A549 (cell line): ENCODE data around the gene MAP7D1. TPM values are rescaled to one million over a fixed set of nuclear protein-coding genes. Genes with fewer than 3 reads are reported as not detected.

ENCODE experiments used
- ATAC-seq, 2 experiments: fragments of 200-7000 bp in 1 of 2; fragments of >200 bp in 1 of 2; cut with Nextera tagmentation in 1 of 2; cut with Tn5 transposase in 1 of 2; 3 replicates each; pipeline versions ENCODE4 v1.8.0 to v1.9.1; 2018 to 2020; ENCODE audit warnings: mild to moderate bottlenecking in 1 of 2, moderate library complexity in 1 of 2
- CTCF ChIA-PET: fragments of 300-600 bp; sonication (Branson Sonifier 250); formaldehyde crosslinking; extraction: SDS; loops from one replicate; lab custom pipeline; 2021; ENCODE audit warnings: antibody characterized with exemption, inconsistent platforms; lab: Yijun Ruan, JAX
- POLR2A ChIA-PET: fragments of 350-600 bp; formaldehyde crosslinking; extraction: SDS; loops from one replicate; lab custom pipeline; 2021; ENCODE audit warnings: antibody characterized with exemption, inconsistent platforms; lab: Yijun Ruan, JAX
- DNase-seq, 2 experiments: peaks; one replicate each; pipeline versions ENCODE4 v3.0.0 to v3.0.0-alpha.2; 2011 to 2016; ENCODE audit warnings: low read depth in 1 of 2, low spot score in 1 of 2
- FAIRE-seq: peaks from 2 replicates; lab custom pipeline; 2011; peaks lifted over from hg19 to GRCh38; lab: Jason Lieb, UNC
- H3K27ac ChIP-seq, 2 experiments: fragments of >200 bp; sonication (Bioruptor Twin); formaldehyde crosslinking; 3 replicates each; pipeline ENCODE4 v1.5.1; 2016 to 2017
- H3K4me1 ChIP-seq: fragments of >200 bp; sonication (Bioruptor Twin); formaldehyde crosslinking; 3 replicates; pipeline ENCODE4 v1.6.1; 2016
- H3K4me2 ChIP-seq: fragments of >200 bp; sonication (Bioruptor Twin); formaldehyde crosslinking; 3 replicates; pipeline ENCODE4 v1.6.1; 2016
- H3K4me3 ChIP-seq: fragments of >200 bp; sonication (Bioruptor Twin); formaldehyde crosslinking; 3 replicates; pipeline ENCODE4 v1.5.1; 2016
- H3K9me3 ChIP-seq: fragments of >200 bp; sonication (Bioruptor Twin); formaldehyde crosslinking; 3 replicates; pipeline ENCODE4 v1.6.1; 2016
- BCL3 ChIP-seq: fragments of >200 bp; sonication (Bioruptor Twin); formaldehyde crosslinking; IDR thresholded peaks from 3 replicates; pipeline ENCODE4 v1.6.1; 2016
- CHD4 ChIP-seq: fragments of 200-600 bp; sonication (generic); IDR thresholded peaks from 2 replicates; pipeline ENCODE4 v1.6.1; 2016; ENCODE audit warnings: antibody characterized with exemption, mild to moderate bottlenecking, borderline replicate concordance
- EHMT2 ChIP-seq: fragments of 200-600 bp; sonication (generic); IDR thresholded peaks from 2 replicates; pipeline ENCODE4 v1.6.1; 2016; ENCODE audit warnings: antibody characterized with exemption, low read depth, mild to moderate bottlenecking, moderate library complexity
- ESRRA ChIP-seq: fragments of 150-350 bp; IDR thresholded peaks from 2 replicates; pipeline ENCODE4 v1.6.1; 2014; ENCODE audit warnings: mild to moderate bottlenecking, low read length, borderline replicate concordance
- FOSL2 ChIP-seq, 2 experiments: fragments of 450-650 bp in 1 of 2; fragments of >200 bp in 1 of 2; sonication (Bioruptor Twin) in 1 of 2; formaldehyde crosslinking; IDR thresholded peaks; 2 replicates each; pipeline versions ENCODE4 v1.5.0 to v1.6.1; 2016 to 2020; ENCODE audit warnings: mild to moderate bottlenecking in 1 of 2, moderate library complexity in 1 of 2
- HDAC2 ChIP-seq: fragments of 200-600 bp; sonication (generic); IDR thresholded peaks from 2 replicates; pipeline ENCODE4 v1.6.1; 2016
- HMGXB4 ChIP-seq: fragments of 250-450 bp; sonication (Bioruptor Pico); IDR thresholded peaks from 2 replicates; pipeline ENCODE4 v1.5.0; 2021; ENCODE audit warnings: mild to moderate bottlenecking, moderate library complexity, borderline replicate concordance
- HOXB5 ChIP-seq: fragments of 250-450 bp; sonication (Bioruptor Pico); IDR thresholded peaks from 2 replicates; pipeline ENCODE4 v1.5.0; 2020; ENCODE audit warnings: mild to moderate bottlenecking, moderate library complexity
- JUN ChIP-seq, 2 experiments: fragments of >200 bp; sonication (Bioruptor Twin); formaldehyde crosslinking; IDR thresholded peaks; 2 replicates in 1 of 2; 3 replicates in 1 of 2; pipeline ENCODE4 v1.6.1; 2016 to 2017
- KDM1A ChIP-seq: fragments of 200-600 bp; sonication (generic); IDR thresholded peaks from 2 replicates; pipeline ENCODE4 v1.6.1; 2016; ENCODE audit warnings: low read depth, mild to moderate bottlenecking
- KDM5A ChIP-seq: fragments of 200-600 bp; sonication (generic); IDR thresholded peaks from 2 replicates; pipeline ENCODE4 v1.6.1; 2016; ENCODE audit warnings: antibody characterized with exemption, mild to moderate bottlenecking
- MAFK ChIP-seq: fragments of 450-650 bp; IDR thresholded peaks from 2 replicates; pipeline ENCODE4 v1.6.1; 2014; ENCODE audit not compliant: partially characterized antibody
- MAZ ChIP-seq: fragments of 150-350 bp; IDR thresholded peaks from 2 replicates; pipeline ENCODE4 v1.6.1; 2014; ENCODE audit warnings: antibody characterized with exemption, low read depth, low read length, borderline replicate concordance
- POLR2A ChIP-seq: IDR thresholded peaks from 2 replicates; pipeline ENCODE4 v1.6.1; 2012; ENCODE audit warnings: mild to moderate bottlenecking, low read length
- RARB ChIP-seq: fragments of 250-450 bp; sonication (Bioruptor Pico); IDR thresholded peaks from 2 replicates; pipeline ENCODE4 v1.8.0; 2021; ENCODE audit warnings: mild to moderate bottlenecking, moderate library complexity
- REST ChIP-seq: fragments of 200-600 bp; sonication (generic); IDR thresholded peaks from 2 replicates; pipeline ENCODE4 v1.6.1; 2016; ENCODE audit warnings: antibody characterized with exemption, mild to moderate bottlenecking, moderate library complexity
- RFX5 ChIP-seq: fragments of 450-650 bp; IDR thresholded peaks from 2 replicates; pipeline ENCODE4 v1.7.1; 2014; ENCODE audit warnings: antibody characterized with exemption, mild to moderate bottlenecking, moderate library complexity
- SMC3 ChIP-seq: fragments of >200 bp; sonication (Bioruptor Twin); formaldehyde crosslinking; IDR thresholded peaks from 3 replicates; pipeline ENCODE4 v1.6.1; 2018; ENCODE audit warnings: inconsistent platforms
- TFCP2L1 ChIP-seq: fragments of 250-450 bp; sonication (Bioruptor Pico); IDR thresholded peaks from 2 replicates; pipeline ENCODE4 v1.5.0; 2021; ENCODE audit warnings: mild to moderate bottlenecking
- ZC3H11A ChIP-seq: fragments of 450-650 bp; IDR thresholded peaks from 2 replicates; pipeline ENCODE4 v1.6.1; 2014; ENCODE audit warnings: antibody characterized with exemption, mild to moderate bottlenecking
- ZSCAN20 ChIP-seq: fragments of 250-450 bp; sonication (Bioruptor Pico); IDR thresholded peaks from 2 replicates; pipeline ENCODE4 v1.8.0; 2022; ENCODE audit warnings: mild to moderate bottlenecking, moderate library complexity
- WGBS: methylation state at CpG from one replicate; pipeline ENCODE4 v1.1.6; 2017; ENCODE audit errors: missing lambda C conversion rate; 5-methylcytosine and 5-hydroxymethylcytosine counted together
- polyA plus RNA-seq, 4 experiments: library from polyadenylated mRNA; depleted of rRNA in 3 of 4; stranded (reverse); fragments of >200 nt; fragmentation: RNase III in 1 of 4; extraction: RNeasy Plus Mini Kit Qiagen cat#74134 plus additional on column Dnase treatment in 1 of 4; gene quantifications; 2 replicates in 3 of 4; 3 replicates in 1 of 4; pipeline ENCODE4 v1.2.3, GENCODE V29; 2011 to 2017

MAP7D1 gene
- polyA plus RNA-seq, 2 of the 4 experiments (the other 2 are of a cell fraction), result 16.4 to 74.9 TPM

- Histone ChIP-seq H3K4me1 (peaks cover 35% of the 10 kb centered on the region), H3K9me3 (no peaks in the 10 kb centered on the region), H3K27ac (peak overlapping the region; percentile 98), H3K4me3 (no peak overlapping the region), H3K4me2 (peak overlapping the region; percentile 92)
- DNase-seq, result no peak
- FAIRE-seq, result no peak
- ATAC-seq, result peak; percentile 6 to 12; a peak in 4 of 6 replicates
- TF ChIP-seq CHD4 (0 out of 2 replicates have a peak, but pooled peaks have one; percentile 65), REST (no peak), HOXB5 (CRISPR knock-in tag) (no peak)
- WGBS, result 0% methylated on average over 6 of the region's 6 CpGs
- ChIA-PET POLR2A (interaction anchor here (0.8 to 3.4 kb wide), 11 partner anchors 11 to 314 kb away, joined by 3 to 23 read pairs (median 7); partner anchors contain the start of genes LSM10, MRPS15, SH3D21 and THRAP3), CTCF (interaction anchor here (0.6 to 5.2 kb wide), 65 partner anchors 12 to 1305 kb away, joined by 3 to 114 read pairs (median 5); partner anchors contain the start of genes OSCP1 and THRAP3)
These were observed 6.0 kb upstream of the MAP7D1 start for GRCh38 chr1:36149973-36150295.

- H3K9me3 ChIP-seq, result no peaks in the 10 kb centered on the region
- peak in 1 of 2 experiments; percentile 16; a peak in 1 of 5 replicates for TF ChIP-seq JUN (IDR thresholded peaks at IDR 0.05)
- TF ChIP-seq RARB, result no peak
- peak; percentile 48; the same call in 1 of the 2 replicates for TF ChIP-seq POLR2A
- no peak for TF ChIP-seq FOSL2 (IDR thresholded peaks at IDR 0.05)
- peak; percentile 59 for TF ChIP-seq FOSL2 (CRISPR knock-in tag; IDR thresholded peaks at IDR 0.05)
- 0 out of 3 replicates have a peak, but pooled peaks have one; percentile 50 for TF ChIP-seq BCL3
- TF ChIP-seq SMC3, result peak; percentile 6; the same call in 1 of the 3 replicates
- no peak for TF ChIP-seq CHD4
- TF ChIP-seq ZSCAN20, result no peak
- TF ChIP-seq MAFK, result peak; percentile 44
- TF ChIP-seq, all 56 proteins: peak for 6
- ATAC-seq (peak; percentile 84 to 88), FAIRE-seq (no peak), DNase-seq (peak; percentile 82 to 93)
- Histone ChIP-seq H3K4me3 (no peak overlapping the region), H3K27ac (peak overlapping the region; percentile 98), H3K4me1 (peaks cover 40% of the 10 kb centered on the region), H3K4me2 (peak overlapping the region; percentile 92)
- ChIA-PET POLR2A (interaction anchor here (0.8 to 3.4 kb wide), 11 partner anchors 10 to 314 kb away, joined by 3 to 23 read pairs (median 7); partner anchors contain the start of genes LSM10, MRPS15, SH3D21 and THRAP3), CTCF (interaction anchor here (0.6 to 5.2 kb wide), 63 partner anchors 12 to 1304 kb away, joined by 3 to 114 read pairs (median 5); partner anchors contain the start of genes OSCP1 and THRAP3)
- WGBS, result 0% methylated on average over 4 of the region's 12 CpGs
These were observed 5.4 kb upstream of the MAP7D1 start for GRCh38 chr1:36150296-36151133.

GRCh38 chr1:36151134-36151844 is 4.7 kb upstream of the MAP7D1 start:
- H3K4me1 ChIP-seq, result peaks cover 40% of the 10 kb centered on the region
- H3K27ac ChIP-seq, result peak overlapping the region; percentile 98
- H3K9me3 ChIP-seq, result no peaks in the 10 kb centered on the region
- DNase-seq (no peak), FAIRE-seq (no peak), ATAC-seq (no peak)
- WGBS, result 0% methylated on average over 1 of the region's 1 CpG
- POLR2A ChIA-PET, result interaction anchor here (1.0 to 3.4 kb wide), 3 partner anchors 9 to 138 kb away, joined by 3 to 21 read pairs (median 19); no protein-coding TSS in a partner anchor
- H3K4me2 ChIP-seq, result peak overlapping the region; percentile 92
- CTCF ChIA-PET, result interaction anchor here (1.0 to 5.2 kb wide), 7 partner anchors 11 to 165 kb away, joined by 3 to 114 read pairs (median 8); no protein-coding TSS in a partner anchor
- H3K4me3 ChIP-seq, result no peak overlapping the region
- TF ChIP-seq RARB (no peak), HMGXB4 (CRISPR knock-in tag) (no peak), EHMT2 (no peak), SMC3 (no peak), ZC3H11A (no peak), KDM1A (no peak), MAZ (no peak), HDAC2 (no peak), TFCP2L1 (CRISPR knock-in tag) (no peak), KDM5A (no peak), POLR2A (no peak), ESRRA (no peak), RFX5 (no peak)
